Inflammatory macrophage treated with lipopolysaccharide for 1 hour (primary cell): ENCODE measurements around the gene DHRS12.

Source experiments
- DNase-seq, 2 donors: peaks; one replicate each; pipeline ENCODE4 v3.0.0-alpha.2; 2020 to 2022

The DHRS12 gene

DNA sequence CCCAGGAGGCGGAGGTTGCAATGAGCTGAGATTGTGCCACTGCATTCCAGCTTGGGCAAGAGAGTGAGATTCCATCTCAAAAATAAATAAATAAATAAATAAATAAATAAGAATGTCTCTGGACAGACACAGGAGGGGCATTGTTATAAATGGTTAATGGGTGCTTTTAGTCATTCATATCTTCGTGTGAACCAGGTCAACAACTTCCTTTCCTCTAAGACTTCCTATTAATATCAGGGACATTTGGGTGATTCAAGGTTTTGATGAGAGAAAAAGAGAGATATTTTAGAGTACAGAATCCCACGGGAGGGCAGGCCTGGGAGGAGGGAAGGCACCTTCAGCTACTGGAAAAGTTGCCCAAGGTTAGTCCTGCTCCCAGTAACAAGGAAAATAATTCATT lies 23.9 kb downstream of the DHRS12 start:
- no peak for DNase-seq

DNA sequence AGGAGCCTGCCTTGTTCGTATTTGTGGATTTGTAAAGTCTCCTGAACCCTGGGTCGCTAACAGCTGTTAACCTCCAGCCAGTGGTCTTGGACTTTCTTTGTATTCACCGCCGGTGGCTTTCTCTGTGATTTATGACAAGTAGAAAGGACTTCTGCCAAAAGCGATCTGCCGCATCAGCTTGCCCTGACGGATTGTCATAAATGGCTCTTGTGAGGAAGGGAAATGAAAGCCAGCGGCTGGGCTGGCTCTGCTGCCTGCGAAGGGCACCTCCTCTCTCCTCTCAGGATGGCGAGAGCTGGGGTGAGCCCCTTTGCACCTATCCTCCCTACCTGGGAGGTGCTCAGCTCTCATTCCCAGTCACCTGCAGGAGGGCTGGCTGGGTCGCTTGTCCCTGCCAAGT lies 25.6 kb downstream of the DHRS12 start:
- DNase-seq = no peak

- no peak for DNase-seq
Measured at GRCh38 chr13:51777921-51778320, 26.0 kb downstream of the DHRS12 start.

GRCh38 chr13:51776179-51776578 lies 27.8 kb downstream of the DHRS12 start:
- DNase-seq = no peak

DNA sequence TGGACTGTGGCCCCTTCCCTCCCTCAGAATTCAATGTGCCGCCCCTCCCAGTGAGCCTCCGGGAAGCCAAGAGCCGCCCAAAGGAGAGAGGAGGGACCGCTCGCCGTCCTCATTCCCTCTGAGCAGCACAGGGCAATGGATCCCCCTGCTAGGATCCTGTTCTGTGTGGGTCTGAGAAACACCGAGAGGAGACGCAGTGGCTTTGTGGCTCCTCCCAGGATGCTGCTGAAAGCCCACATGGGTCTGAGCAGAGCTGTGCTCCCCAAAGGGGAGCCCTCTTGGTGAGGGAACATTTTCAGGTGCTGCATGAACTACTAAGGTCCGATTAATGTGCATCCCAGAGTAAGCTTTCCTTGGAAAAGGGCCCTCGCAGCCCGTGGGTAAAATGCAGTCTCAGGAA lies 30.4 kb downstream of the DHRS12 start:
- DNase-seq = no peak

DNA sequence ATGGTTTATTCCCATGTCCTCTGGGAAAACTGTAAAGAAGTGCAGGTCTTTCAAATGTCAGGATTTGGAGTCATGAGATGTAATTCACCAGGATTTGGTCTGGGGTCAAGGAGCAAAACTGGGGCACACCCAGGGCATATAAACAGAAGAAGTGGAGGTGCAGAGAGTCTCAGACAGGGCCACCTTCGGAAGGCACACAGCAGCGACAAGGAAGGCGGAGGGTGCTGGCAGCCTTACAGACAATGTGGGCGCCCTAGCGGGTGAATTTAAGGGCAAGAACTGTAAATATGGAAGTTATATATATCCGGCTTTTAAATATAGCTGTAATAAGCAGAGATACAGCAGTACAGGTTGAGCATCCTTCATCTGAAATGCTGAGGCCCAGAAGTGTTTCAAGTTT lies 31.2 kb downstream of the DHRS12 start:
- DNase-seq = no peak

DNA sequence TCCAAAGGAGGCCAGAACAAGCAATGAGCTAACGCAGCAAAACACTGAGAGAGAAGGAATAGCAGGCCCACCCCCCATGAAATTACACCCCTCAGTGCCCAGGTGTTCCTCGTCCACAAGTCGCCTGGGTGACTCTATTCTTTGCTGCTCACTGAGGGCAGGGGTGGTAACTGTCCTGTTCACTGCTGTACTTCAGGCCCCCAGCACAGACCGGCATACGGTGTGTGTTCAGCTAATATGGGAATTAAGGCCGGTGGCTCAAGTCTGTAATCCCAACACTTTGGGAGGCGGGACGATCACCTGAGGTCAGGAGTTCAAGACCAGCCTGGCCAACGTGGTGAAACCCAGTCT lies 31.9 kb downstream of the DHRS12 start:
- DNase-seq = no peak

- no peak for DNase-seq
Measured at GRCh38 chr13:51771418-51772104, 32.4 kb downstream of the DHRS12 start.

DNA sequence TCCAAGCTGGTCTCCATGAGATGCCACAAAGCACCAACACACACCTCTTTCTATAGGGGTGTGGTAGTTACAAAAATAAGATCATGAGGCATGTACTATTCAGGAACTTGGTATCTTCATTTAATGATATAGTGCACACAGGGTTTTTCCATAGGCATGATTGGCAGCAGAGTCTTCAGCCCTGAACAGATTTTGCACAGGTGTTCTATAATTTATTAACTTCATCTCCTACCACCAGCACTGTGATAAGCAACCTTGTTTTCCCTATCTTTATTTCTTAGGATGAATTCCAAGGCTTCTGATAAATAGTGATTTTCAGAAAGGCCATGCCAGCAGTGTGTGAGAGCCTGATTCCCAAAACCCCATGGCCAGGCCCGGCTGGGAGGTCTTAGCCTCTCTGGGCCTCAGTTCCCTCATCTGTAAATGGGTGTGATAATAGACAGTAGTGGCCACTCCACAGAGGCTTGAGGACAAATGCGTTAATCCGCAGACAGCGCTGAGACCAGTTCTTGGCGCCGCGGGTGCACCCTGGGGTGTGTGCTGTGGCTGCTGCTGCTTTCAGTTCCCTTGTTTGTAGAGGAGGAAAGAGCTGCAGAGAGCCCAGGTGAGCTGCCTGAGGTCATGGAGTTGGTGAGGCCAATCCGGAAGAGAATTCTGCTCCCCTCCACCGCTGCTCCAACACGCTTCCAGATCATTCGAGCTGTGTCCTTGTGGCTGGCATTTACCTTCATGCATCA lies 33.1 kb downstream of the DHRS12 start:
- DNase-seq = no peak

DNA sequence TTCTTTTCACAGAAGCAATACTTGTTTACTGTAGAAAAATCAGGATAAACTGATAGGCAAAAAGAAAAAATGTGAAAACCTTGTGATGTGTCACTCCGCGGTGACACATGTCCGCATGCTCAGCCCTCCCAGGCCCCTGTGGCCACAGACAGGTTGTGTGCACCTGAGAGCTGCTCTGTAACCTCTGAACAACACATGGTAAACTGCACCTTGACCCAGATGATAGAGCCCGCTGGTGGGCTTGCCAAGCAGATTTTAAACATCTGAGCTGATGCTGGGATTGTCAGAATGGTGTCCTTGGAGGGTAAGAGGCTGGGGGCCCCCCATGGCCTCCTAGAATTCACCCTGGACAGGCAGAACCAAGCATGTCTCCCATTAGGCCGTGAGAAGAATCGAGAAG lies 33.8 kb downstream of the DHRS12 start:
- no peak for DNase-seq

GRCh38 chr13:51769455-51770127 lies 34.4 kb downstream of the DHRS12 start:
- DNase-seq = no peak

DNA sequence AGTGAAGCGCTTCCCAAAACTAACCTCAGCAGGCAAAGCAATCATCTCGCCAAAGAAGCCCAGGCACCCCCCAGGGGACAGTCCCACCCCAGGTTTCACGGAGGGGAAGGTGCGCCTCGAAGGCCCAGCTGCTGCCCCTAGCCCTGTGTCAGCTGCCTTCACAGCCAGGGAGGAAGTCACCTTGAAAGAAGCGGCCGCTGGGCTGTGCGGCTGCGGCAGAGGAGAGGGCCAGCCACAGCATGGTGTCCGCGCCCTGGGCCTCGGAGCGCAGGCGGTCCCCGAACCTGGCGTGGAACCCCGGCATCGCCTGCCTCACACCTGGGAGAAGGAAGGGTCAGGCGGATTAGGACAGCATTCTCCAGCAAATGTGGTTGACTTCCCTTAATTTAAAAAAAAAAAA lies 35.0 kb downstream of the DHRS12 start:
- no peak for DNase-seq

DNA sequence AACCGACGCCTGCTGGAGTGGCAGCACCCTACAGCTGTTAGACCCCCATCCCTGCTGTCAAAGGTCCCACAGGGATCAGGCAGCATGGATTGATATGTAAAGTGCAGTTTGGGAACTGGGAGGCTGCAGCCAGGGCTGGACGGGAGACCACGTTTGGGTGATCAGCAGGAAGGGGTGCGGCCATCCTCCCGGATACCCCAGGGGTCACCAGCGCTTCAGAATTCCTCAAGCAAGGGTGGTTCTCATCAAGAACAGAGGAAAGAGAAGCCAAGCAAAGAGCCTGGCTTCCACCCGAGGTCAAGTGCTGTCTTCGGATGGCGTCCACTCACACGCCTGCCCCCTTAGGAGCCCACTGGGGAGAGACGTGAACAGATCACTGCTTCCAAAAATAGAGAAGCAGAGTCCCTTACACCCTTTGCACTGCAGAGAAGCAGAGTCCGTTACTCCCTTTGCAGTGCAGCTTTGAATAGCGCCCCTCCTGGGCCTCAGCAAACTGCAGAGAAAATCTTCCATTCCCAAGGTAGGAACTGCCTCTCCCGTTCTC lies 35.5 kb downstream of the DHRS12 start:
- DNase-seq = no peak

GRCh38 chr13:51767100-51767499 lies 36.9 kb downstream of the DHRS12 start:
- DNase-seq = no peak

- DNase-seq = no peak
Measured at GRCh38 chr13:51765142-51765515, 38.8 kb downstream of the DHRS12 start.

DNA sequence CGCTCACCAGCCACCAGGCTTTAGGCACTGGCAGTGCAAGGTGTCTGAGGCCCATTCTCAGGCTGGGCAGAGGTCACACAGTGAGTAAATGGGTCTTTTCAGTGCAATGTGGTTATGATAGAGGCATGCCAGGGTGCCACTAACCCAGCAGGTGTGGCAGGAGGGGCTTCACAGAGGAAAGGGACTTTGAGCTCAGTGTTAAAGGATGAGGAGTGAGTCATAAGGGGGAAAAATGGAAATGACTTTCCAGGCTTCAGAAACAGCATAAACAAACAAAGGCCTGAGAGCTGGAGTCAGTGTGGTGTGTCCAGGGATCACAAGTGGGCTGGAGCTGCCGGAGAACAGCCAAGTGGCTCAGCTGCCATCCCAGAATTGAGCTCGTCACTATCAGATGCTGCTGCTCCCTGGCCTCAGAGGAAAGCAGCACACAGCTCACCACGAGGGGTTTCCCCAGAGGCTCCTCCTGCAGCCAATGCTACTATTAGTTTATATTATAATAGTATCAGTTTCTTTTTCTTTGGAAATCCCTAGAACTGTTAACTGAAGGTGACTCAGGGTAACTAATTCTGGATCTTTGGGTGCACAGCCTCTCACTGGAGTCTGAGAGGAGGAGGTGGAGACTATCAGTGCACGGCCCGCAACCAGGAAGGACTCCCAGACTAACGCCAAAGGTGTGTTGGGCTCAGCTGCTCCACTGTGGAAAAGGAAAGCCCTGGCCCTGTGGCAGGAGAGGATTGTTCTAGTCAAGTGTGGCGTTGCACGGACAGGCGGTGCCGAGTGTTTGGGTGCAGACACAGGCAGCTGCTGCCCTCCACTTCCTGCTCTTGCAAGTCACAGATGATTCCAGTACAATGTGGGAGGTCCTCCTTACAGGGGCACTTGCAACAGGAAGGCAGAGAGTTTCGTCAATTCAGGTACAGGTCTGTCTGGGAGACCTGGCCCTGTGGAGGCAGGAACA lies 39.5 kb downstream of the DHRS12 start:
- peak; percentile 5 to 60 for DNase-seq

GRCh38 chr13:51763486-51763885 lies 40.5 kb downstream of the DHRS12 start:
- no peak for DNase-seq

GRCh38 chr13:51761643-51762350 lies 42.2 kb downstream of the DHRS12 start:
- no peak for DNase-seq

DNA sequence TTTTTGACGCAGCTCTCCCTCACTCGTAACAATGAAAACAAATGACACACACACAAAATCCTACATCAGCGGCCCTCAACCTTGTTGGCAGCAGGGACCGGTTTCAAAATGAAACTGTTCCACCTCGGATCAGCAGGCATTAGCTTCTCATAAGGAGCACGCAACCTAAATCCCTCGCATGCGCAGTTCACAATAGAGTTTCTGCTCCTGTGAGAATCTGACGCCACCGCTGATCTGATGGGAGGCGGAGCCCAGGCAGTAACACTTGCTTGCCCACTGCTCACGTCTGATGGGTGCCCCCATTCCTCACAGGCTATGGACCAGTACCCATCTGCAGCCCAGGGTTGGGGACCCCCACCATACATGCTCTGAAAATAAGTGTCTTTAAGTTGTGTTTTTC lies 43.4 kb downstream of the DHRS12 start:
- DNase-seq = no peak

- DNase-seq = no peak
Measured at GRCh38 chr13:51759240-51759639, 44.7 kb downstream of the DHRS12 start.

- no peak for DNase-seq
Measured at GRCh38 chr13:51758691-51759090, 45.3 kb downstream of the DHRS12 start.

DNA sequence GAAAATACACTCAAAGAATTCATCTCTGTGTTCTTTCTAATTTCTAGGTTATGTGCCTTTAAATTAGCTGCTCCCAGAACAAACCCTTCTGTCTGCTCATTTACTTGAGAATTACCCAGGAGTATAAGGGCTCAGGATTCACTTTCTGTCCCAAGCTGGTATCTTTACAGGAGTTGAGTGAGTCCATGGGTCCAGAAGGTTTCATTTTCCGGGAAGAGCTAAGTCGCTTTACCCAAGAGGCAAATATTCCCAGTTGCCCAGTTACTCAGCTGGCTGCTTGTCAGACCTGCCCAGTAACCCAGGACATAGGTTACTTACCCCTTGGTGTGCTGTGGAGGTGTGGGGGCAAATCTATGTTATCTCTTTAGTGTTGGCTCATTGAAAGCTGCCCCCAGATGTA lies 47.3 kb downstream of the DHRS12 start:
- no peak for DNase-seq
